Kidney (tissue), 14 donors: Measurements from ENCODE around the gene ANO6. TPM values are rescaled to one million over a fixed set of nuclear protein-coding genes. Genes with fewer than 3 reads are reported as not detected.

ENCODE experiments used
- DNase-seq, 5 donors: peaks; one replicate each; pipeline ENCODE4 v3.0.0-alpha.2; 2013 to 2020
- FAIRE-seq: peaks from 2 replicates; lab custom pipeline; 2012; peaks lifted over from hg19 to GRCh38; lab: Jason Lieb, UNC
- H3K27ac ChIP-seq, 2 donors: one replicate each; pipeline ENCODE4 v1.7.0; 2013; ENCODE audit warnings: low read depth in 2 of 2, low read length in 2 of 2, inconsistent platforms in 1 of 2
- H3K27me3 ChIP-seq: one replicate; pipeline ENCODE4 v1.7.1; 2013; ENCODE audit warnings: low read length, inconsistent platforms; ENCODE audit not compliant: control insufficient read depth, insufficient read depth
- H3K36me3 ChIP-seq, 3 donors: one replicate each; pipeline versions ENCODE4 v1.7.0 to v1.7.1; 2013; ENCODE audit warnings: low read length in 3 of 3, control low read depth in 1 of 3, inconsistent platforms in 1 of 3; ENCODE audit not compliant: insufficient read depth in 3 of 3, control insufficient read depth in 2 of 3
- H3K4me1 ChIP-seq, 3 donors: one replicate each; pipeline versions ENCODE4 v1.7.0 to v1.7.1; 2013; ENCODE audit warnings: low read length in 3 of 3, inconsistent platforms in 1 of 3, low read depth in 1 of 3; ENCODE audit not compliant: control insufficient read depth in 2 of 3, insufficient read depth in 2 of 3
- H3K4me3 ChIP-seq, 3 donors: one replicate each; pipeline versions ENCODE4 v1.7.0 to v1.8.1; 2013; ENCODE audit warnings: low read length in 3 of 3, control low read depth in 1 of 3, inconsistent platforms in 1 of 3
- H3K9ac ChIP-seq, 3 donors: one replicate each; pipeline versions ENCODE4 v1.7.0 to v1.7.1; 2013; ENCODE audit warnings: low read length in 3 of 3, control low read depth in 1 of 3, inconsistent platforms in 1 of 3
- H3K9me3 ChIP-seq, 3 donors: one replicate each; pipeline versions ENCODE4 v1.7.0 to v1.7.1; 2013; ENCODE audit warnings: low read length in 3 of 3, control low read depth in 1 of 3, inconsistent platforms in 1 of 3; ENCODE audit not compliant: control insufficient read depth in 2 of 3, insufficient read depth in 1 of 3
- intact Hi-C: fragments of 100-400 bp; cut with DNase I; formaldehyde crosslinking; loops from one replicate; pipeline ENCODE4 v1.11.1; 2022
- polyA plus RNA-seq: library from polyadenylated mRNA; stranded (reverse); fragments of 350-450 nt; fragmentation: Illumina TruSeq; extraction: RNeasy Lipid Tissue Mini Kit (QIAGEN cat#74804); gene quantifications from one replicate; pipeline ENCODE4 v1.2.3, GENCODE V29; 2014; ENCODE audit warnings: low read depth, low replicate concordance; ENCODE audit not compliant: insufficient read depth
- total RNA-seq: library from RNA; stranded (reverse); fragmentation: NEBNext Ultra II Directional; extraction: Animal tissue kit (Norgen Biotek cat#: 25700); gene quantifications from one replicate; pipeline ENCODE4 v1.2.1, GENCODE V29; 2021
- TF ChIP-seq, protein P1 (sequence below): IDR thresholded peaks from 3 replicates; pipeline ENCODE4 v1.5.1; 2012; ENCODE audit warnings: mild to moderate bottlenecking, moderate library complexity, borderline replicate concordance; ENCODE audit not compliant: insufficient read depth; ENCODE audit errors: extremely low read depth
- donor health status: control.
- donor health status: control.
- donor health status: control.
- donor health status: control.
- donor health status: control.
- donor health status: DM: yes; HTN: yes; CAD: no.
- donor health status: Normal renal cell carcinoma (clear cell type).

Gene ANO6
- total and polyA plus RNA-seq, 2 donors from 2014 or later: 17.2 to 46.3 TPM

DNA sequence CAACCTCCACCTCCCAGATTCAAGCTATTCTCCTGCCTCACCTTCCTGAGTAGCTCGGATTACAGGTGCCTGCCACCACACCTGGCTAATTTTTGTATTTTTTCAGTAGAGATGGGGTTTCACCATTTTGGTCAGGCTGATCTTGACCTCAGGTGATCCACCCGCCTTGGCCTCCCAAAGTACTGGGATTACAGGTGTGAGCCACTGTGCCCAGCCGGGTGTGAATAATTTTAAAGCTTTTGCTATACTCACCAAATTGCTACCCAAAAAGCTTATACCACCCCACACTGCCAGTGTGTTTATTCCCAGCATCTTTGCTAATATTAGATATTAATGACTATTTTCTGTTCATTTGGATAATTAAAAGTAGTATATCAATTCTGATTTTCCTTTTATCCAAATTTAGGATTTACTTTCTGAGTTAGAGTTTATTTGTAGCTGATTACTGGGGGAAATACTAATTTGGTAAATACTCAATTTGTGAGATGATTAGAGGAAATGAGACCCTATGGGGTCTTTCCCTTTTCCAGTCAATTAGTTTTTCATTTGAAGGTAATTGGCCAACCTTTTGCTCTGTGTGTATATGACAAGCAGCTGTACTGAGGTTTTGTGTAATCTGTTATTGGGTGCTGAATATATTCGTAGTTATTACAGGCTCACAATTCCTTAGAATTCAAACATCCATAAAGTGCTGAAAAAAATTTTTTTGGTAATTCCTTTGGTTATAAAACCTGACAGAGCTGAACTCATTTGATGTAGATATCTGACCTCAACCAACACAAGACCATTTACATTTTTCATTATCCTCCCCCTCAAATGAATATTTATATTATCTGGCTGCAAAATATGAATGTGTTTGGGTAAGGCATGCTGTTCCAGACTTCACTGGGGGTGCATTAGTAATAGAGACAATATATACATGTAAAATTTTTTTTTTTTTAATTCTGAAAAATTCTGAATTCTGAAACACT, 73.6 kb downstream of the ANO6 start:
- FAIRE-seq (no peak), DNase-seq (no peak)
- Histone ChIP-seq H3K27me3 (no peaks in the 10 kb centered on the region), H3K36me3 (no peaks in the 10 kb centered on the region), H3K27ac (no peak overlapping the region), H3K4me3 (no peak overlapping the region), H3K9ac (no peak overlapping the region), H3K4me1 (no peaks in the 10 kb centered on the region), H3K9me3 (no peaks in the 10 kb centered on the region)
- intact Hi-C loops: no loop called here
- TF ChIP-seq, protein P1, sequence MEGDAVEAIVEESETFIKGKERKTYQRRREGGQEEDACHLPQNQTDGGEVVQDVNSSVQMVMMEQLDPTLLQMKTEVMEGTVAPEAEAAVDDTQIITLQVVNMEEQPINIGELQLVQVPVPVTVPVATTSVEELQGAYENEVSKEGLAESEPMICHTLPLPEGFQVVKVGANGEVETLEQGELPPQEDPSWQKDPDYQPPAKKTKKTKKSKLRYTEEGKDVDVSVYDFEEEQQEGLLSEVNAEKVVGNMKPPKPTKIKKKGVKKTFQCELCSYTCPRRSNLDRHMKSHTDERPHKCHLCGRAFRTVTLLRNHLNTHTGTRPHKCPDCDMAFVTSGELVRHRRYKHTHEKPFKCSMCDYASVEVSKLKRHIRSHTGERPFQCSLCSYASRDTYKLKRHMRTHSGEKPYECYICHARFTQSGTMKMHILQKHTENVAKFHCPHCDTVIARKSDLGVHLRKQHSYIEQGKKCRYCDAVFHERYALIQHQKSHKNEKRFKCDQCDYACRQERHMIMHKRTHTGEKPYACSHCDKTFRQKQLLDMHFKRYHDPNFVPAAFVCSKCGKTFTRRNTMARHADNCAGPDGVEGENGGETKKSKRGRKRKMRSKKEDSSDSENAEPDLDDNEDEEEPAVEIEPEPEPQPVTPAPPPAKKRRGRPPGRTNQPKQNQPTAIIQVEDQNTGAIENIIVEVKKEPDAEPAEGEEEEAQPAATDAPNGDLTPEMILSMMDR: no peak

DNA sequence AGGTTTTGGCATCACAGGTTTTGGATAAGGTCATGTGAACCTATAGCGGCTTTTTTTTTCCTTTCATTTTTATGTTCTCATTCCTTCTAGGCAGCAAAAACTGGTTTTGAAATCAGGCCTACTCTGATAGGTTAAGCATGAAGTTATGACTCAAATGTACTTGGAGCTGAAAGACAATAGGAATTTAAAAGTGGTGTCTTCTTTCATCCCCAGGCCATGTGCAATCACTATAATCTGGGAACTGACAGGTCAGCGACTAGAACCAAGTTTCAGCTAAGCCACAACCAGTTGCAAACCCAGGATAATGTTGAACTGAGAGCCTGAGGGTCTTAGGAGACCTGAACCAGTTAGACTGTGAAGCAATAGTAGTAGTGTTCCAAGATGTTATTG, 74.3 kb downstream of the ANO6 start:
- H3K9ac ChIP-seq: no peak overlapping the region
- no peaks in the 10 kb centered on the region for H3K27me3 ChIP-seq
- intact Hi-C loops: no loop called here
- H3K27ac ChIP-seq: no peak overlapping the region
- no peaks in the 10 kb centered on the region for H3K36me3 ChIP-seq
- DNase-seq: no peak
- H3K9me3 ChIP-seq: no peaks in the 10 kb centered on the region
- H3K4me3 ChIP-seq: no peak overlapping the region
- no peak for FAIRE-seq
- TF ChIP-seq, protein P1: no peak
- no peaks in the 10 kb centered on the region for H3K4me1 ChIP-seq

DNA sequence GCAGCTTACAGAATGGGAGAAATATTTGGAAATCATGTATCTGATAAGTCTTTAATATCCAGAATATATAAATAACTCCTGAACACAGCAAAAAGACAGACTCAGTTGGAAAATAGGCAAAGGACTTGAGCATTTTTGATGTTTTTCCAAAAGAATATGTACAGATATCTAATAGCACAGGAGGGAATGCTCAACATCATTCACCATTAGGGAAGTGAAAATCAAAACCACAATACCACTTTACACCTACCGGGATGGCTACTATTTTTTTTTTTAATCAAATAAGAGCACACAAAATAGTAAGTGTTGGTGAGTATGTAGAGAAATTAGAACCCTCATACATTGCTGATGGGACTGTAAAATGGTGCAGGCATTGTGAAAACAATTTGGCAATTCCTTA, 75.6 kb downstream of the ANO6 start:
- TF ChIP-seq, protein P1: no peak
- no peaks in the 10 kb centered on the region for H3K4me1 ChIP-seq
- H3K9me3 ChIP-seq: no peaks in the 10 kb centered on the region
- DNase-seq: no peak
- no peak for FAIRE-seq
- no peak overlapping the region for H3K27ac ChIP-seq
- H3K27me3 ChIP-seq: no peaks in the 10 kb centered on the region
- H3K9ac ChIP-seq: no peak overlapping the region
- intact Hi-C loops: no loop called here
- no peaks in the 10 kb centered on the region for H3K36me3 ChIP-seq
- no peak overlapping the region for H3K4me3 ChIP-seq
